IPS-18a (cell line): ENCODE results near the gene ZNF154.
"Not testable (repeated sequence)": the region's sequence is repeated elsewhere in the genome, so short reads cannot be mapped to it uniquely, and the experiment has no call there.

Experiments
- H3K27ac ChIP-seq: one replicate; pipeline ENCODE4 v1.5.1; 2013; ENCODE audit warnings: low read length
- H3K27me3 ChIP-seq: one replicate; pipeline ENCODE4 v1.6.1; 2013; ENCODE audit warnings: mild to moderate bottlenecking, low read length; ENCODE audit not compliant: control insufficient read depth, insufficient read depth
- H3K36me3 ChIP-seq: one replicate; pipeline ENCODE4 v1.6.1; 2013; ENCODE audit warnings: low read depth, low read length; ENCODE audit not compliant: control insufficient read depth
- H3K4me1 ChIP-seq: one replicate; pipeline ENCODE4 v1.6.1; 2013; ENCODE audit warnings: low read depth, low read length; ENCODE audit not compliant: control insufficient read depth
- H3K4me3 ChIP-seq: one replicate; pipeline ENCODE4 v1.5.1; 2013; ENCODE audit warnings: low read length
- H3K9ac ChIP-seq: one replicate; pipeline ENCODE4 v1.6.1; 2013; ENCODE audit warnings: mild to moderate bottlenecking, low read length, moderate library complexity
- H3K9me3 ChIP-seq: one replicate; pipeline ENCODE4 v1.6.1; 2013; ENCODE audit warnings: low read depth, low read length; ENCODE audit not compliant: control insufficient read depth

The ZNF154 gene

GRCh38 chr19:57708641-57709361 is at the start of gene ZNF154:
TSS of gene ZNF154 (minus strand) at chr19:57709204. CDS start at chr19:57708971, 233 bp downstream.
- H3K27ac ChIP-seq, result peak within 1 kb of the TSS; percentile 78
- H3K9ac ChIP-seq, result peak within 1 kb of the TSS; percentile 92
- H3K4me1 ChIP-seq, result peaks cover 7% of the 10 kb centered on the region
- H3K4me3 ChIP-seq, result peak within 1 kb of the TSS; percentile 94
- H3K36me3 ChIP-seq, result peaks cover 11% of the 10 kb centered on the region
- H3K27me3 ChIP-seq, result no peaks in the 10 kb centered on the region
- no peaks in the 10 kb centered on the region for H3K9me3 ChIP-seq

DNA sequence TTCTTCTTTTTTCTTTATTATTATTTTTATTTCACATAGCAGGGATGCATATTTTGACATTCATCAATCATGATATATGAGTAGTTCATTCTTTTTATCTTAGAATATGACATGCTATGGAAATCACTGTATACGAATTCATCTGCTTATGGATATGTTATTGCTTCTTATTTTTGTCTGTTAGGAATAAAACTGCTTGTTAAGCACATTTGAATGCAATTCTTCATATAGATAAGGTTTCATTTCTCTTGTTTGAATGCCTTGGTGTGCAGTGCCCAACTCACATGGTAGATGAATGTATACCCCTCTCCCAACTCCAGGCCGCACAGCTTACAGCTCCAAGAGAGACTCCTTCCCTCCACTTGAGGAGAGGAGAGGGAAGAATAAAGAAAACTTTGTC is 48.9 kb upstream of the ZNF154 start:
- no peaks in the 10 kb centered on the region for H3K27me3 ChIP-seq
- no peak overlapping the region for H3K4me3 ChIP-seq
- H3K36me3 ChIP-seq, result peaks cover 55% of the 10 kb centered on the region
- no peaks in the 10 kb centered on the region for H3K9me3 ChIP-seq
- no peaks in the 10 kb centered on the region for H3K4me1 ChIP-seq
- no peak overlapping the region for H3K27ac ChIP-seq
- H3K9ac ChIP-seq, result no peak overlapping the region

DNA sequence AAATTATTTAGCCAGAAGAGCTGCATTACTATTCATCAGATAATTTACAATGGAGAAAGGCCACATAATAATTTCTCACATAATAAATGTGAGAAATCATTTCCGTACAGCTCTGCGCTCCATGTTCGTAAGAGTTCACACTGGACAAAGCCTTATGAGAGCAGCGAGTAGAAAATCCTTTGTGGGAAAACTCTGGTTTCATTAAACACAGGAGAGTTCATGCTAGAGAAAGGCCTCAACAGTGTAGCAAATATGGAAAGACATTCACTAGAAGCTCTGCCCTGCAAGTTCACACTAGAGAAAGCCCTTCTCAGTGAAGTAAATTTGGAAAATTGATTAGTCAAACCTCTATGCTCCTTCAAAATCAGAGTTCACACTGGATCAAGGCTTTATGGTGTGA is 46.0 kb upstream of the ZNF154 start:
- no peaks in the 10 kb centered on the region for H3K9me3 ChIP-seq
- no peak overlapping the region for H3K27ac ChIP-seq
- H3K9ac ChIP-seq, result no peak overlapping the region
- no peaks in the 10 kb centered on the region for H3K27me3 ChIP-seq
- no peak overlapping the region for H3K4me3 ChIP-seq
- H3K4me1 ChIP-seq, result no peaks in the 10 kb centered on the region
- peaks cover 74% of the 10 kb centered on the region for H3K36me3 ChIP-seq

GRCh38 chr19:57754091-57754673 is 45.2 kb upstream of the ZNF154 start:
- no peaks in the 10 kb centered on the region for H3K9me3 ChIP-seq
- no peak overlapping the region for H3K27ac ChIP-seq
- no peaks in the 10 kb centered on the region for H3K4me1 ChIP-seq
- no peak overlapping the region for H3K9ac ChIP-seq
- peaks cover 82% of the 10 kb centered on the region for H3K36me3 ChIP-seq
- no peaks in the 10 kb centered on the region for H3K27me3 ChIP-seq
- H3K4me3 ChIP-seq, result no peak overlapping the region

DNA sequence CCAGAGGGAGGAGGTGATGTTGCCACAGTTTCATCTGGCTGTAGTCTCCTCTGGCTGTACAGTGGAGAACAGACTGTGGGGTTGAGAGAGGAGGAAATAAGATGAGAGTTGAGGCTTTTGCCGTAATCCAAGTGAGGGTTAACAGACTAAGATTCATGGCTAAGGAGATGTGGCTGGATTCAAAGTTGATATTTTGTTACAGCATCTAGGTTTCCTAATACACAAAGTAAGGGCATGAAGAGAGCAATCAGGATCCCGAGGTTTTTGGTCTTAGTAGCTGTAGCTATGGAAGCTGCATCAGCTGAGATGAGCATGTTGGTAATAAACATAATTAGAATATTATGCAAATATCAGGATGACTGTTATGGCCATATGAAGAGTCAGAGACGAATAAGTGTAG is 39.0 kb upstream of the ZNF154 start:
- H3K4me3 ChIP-seq, result peak overlapping the region; percentile 79
- H3K27me3 ChIP-seq, result no peaks in the 10 kb centered on the region
- peak overlapping the region; percentile 78 for H3K9ac ChIP-seq
- peaks cover 39% of the 10 kb centered on the region for H3K36me3 ChIP-seq
- no peaks in the 10 kb centered on the region for H3K9me3 ChIP-seq
- peaks cover 9% of the 10 kb centered on the region for H3K4me1 ChIP-seq
- no peak overlapping the region for H3K27ac ChIP-seq

DNA sequence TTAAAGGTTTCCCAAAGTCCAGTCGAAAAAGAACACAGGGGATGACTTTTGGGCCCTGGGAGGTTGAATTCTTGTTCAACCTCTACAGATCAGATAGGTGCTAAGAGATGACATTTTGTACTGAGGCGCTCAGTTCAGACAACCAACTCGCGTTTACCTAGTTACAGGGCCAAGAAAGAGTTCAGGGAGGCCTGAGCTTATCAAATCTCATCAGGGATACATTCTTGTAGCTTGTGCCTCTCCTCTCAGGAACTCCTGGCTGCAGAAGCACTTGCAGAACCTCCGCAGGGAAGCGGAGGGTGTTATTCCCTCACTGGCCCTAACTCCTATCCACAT is 38.4 kb upstream of the ZNF154 start:
- Histone ChIP-seq H3K27me3 (no peaks in the 10 kb centered on the region), H3K9me3 (no peaks in the 10 kb centered on the region), H3K4me3 (peak overlapping the region; percentile 79), H3K27ac (no peak overlapping the region), H3K4me1 (peaks cover 9% of the 10 kb centered on the region), H3K9ac (peak overlapping the region; percentile 78), H3K36me3 (peaks cover 33% of the 10 kb centered on the region)

- Histone ChIP-seq H3K9me3 (no peaks in the 10 kb centered on the region), H3K9ac (peak within 1 kb of the TSS; percentile 78), H3K36me3 (peaks cover 28% of the 10 kb centered on the region), H3K27me3 (peaks cover under 1% of the 10 kb centered on the region), H3K4me1 (peaks cover 9% of the 10 kb centered on the region), H3K4me3 (peak within 1 kb of the TSS; percentile 79), H3K27ac (peak within 1 kb of the TSS; percentile 17)
Measured at GRCh38 chr19:57746580-57747471, 37.8 kb upstream of the ZNF154 start, which contains the start of gene ZNF776. TSS of gene ZNF776 (plus strand) at chr19:57746815. CDS start at chr19:57747059, 244 bp downstream.

DNA sequence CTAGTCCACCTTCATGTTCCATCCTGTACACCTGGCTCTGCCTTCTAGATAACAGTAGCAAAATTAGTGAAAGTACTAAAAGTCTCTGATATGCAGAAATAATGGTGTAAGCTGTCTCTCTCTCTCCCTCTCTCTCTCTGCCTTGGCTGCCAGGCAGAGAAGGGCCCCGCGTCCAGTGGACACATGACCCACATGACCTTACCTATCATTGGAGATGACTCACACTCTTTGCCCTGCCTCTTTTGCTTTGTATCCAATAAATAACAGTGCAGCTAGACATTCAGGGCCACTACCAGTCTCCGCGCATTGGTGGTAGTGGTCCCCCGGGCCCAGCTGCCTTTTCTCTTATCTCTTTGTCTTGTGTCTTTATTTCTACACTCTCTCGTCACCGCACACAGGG is 29.8 kb upstream of the ZNF154 start:
- H3K9ac ChIP-seq, H3K4me1 ChIP-seq, H3K9me3 ChIP-seq, H3K36me3 ChIP-seq, H3K27ac ChIP-seq, H3K4me3 ChIP-seq: not testable (repeated sequence)
- peaks cover 13% of the 10 kb centered on the region for H3K27me3 ChIP-seq

- H3K9ac ChIP-seq, H3K9me3 ChIP-seq, H3K36me3 ChIP-seq, H3K27ac ChIP-seq, H3K4me3 ChIP-seq, H3K4me1 ChIP-seq: not testable (repeated sequence)
- peaks cover 13% of the 10 kb centered on the region for H3K27me3 ChIP-seq
Measured at GRCh38 chr19:57738320-57738719, 29.3 kb upstream of the ZNF154 start.

DNA sequence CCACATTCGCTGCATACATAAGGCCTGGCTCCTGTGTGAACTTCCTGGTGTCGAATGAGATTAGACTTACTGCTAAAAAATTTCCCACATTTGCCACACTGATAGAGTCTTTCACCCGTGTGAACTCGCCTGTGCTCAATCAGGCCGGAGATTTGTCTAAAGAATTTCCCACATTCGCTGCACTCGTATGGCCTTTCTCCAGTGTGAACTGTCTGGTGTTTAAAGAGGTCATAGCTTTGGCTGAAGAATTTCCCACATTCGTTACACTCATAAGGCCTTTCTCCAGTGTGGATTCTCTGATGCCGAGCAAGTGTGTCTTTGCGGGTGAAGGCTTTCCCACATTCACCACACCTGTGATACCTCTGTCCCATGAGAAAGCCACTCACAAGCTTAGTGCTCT is 11.9 kb upstream of the ZNF154 start:
- no peaks in the 10 kb centered on the region for H3K9me3 ChIP-seq
- no peaks in the 10 kb centered on the region for H3K27me3 ChIP-seq
- no peak overlapping the region for H3K27ac ChIP-seq
- no peak overlapping the region for H3K9ac ChIP-seq
- H3K4me1 ChIP-seq, result peaks cover 13% of the 10 kb centered on the region
- peaks cover 14% of the 10 kb centered on the region for H3K36me3 ChIP-seq
- H3K4me3 ChIP-seq, result no peak overlapping the region

GRCh38 chr19:57719901-57720519 is 11.0 kb upstream of the ZNF154 start:
- H3K27ac ChIP-seq, result no peak overlapping the region
- H3K4me1 ChIP-seq, result peaks cover 13% of the 10 kb centered on the region
- H3K9ac ChIP-seq, result no peak overlapping the region
- H3K4me3 ChIP-seq, result no peak overlapping the region
- no peaks in the 10 kb centered on the region for H3K9me3 ChIP-seq
- peaks cover 14% of the 10 kb centered on the region for H3K36me3 ChIP-seq
- no peaks in the 10 kb centered on the region for H3K27me3 ChIP-seq
